ENCODE results near the gene STRA8.

GRCh38 chr7:135206941-135207391, 26.7 kb upstream of the STRA8 start:
- TF ChIP-seq FOXM1 (IDR thresholded peaks at IDR 0.05; ENCODE audit: borderline replicate concordance) (no peak), L3MBTL2 (conservative IDR thresholded peaks at IDR 0.05) (no peak), SP1 (IDR thresholded peaks at IDR 0.05) (no peak), CTBP1 (IDR thresholded peaks at IDR 0.05; ENCODE audit: borderline replicate concordance) (no peak), FOXK2 (IDR thresholded peaks at IDR 0.05) (no peak), BHLHE40 (IDR thresholded peaks at IDR 0.05; ENCODE audit: borderline replicate concordance) (no peak), TARDBP (IDR thresholded peaks at IDR 0.05) (no peak), NFRKB (IDR thresholded peaks at IDR 0.05) (no peak), PKNOX1 (IDR thresholded peaks at IDR 0.05) (no peak), SUZ12 (IDR thresholded peaks at IDR 0.05) (no peak), FOXA1 (IDR thresholded peaks at IDR 0.05) (no peak), LEF1 (IDR thresholded peaks at IDR 0.05; ENCODE audit: borderline replicate concordance) (no peak), ELF4 (IDR thresholded peaks at IDR 0.05) (no peak)

Measured in HEK293T (cell line).